GM21381 (cell line): Measurements from ENCODE around the gene PSME3IP1.

Source experiments
- ATAC-seq: cut with Tn5 transposase; IDR thresholded peaks from one replicate; pipeline ENCODE4 v1.9.1; 2021; ENCODE audit warnings: mild to moderate bottlenecking, moderate library complexity; ENCODE audit not compliant: unreplicated experiment

PSME3IP1 gene

DNA sequence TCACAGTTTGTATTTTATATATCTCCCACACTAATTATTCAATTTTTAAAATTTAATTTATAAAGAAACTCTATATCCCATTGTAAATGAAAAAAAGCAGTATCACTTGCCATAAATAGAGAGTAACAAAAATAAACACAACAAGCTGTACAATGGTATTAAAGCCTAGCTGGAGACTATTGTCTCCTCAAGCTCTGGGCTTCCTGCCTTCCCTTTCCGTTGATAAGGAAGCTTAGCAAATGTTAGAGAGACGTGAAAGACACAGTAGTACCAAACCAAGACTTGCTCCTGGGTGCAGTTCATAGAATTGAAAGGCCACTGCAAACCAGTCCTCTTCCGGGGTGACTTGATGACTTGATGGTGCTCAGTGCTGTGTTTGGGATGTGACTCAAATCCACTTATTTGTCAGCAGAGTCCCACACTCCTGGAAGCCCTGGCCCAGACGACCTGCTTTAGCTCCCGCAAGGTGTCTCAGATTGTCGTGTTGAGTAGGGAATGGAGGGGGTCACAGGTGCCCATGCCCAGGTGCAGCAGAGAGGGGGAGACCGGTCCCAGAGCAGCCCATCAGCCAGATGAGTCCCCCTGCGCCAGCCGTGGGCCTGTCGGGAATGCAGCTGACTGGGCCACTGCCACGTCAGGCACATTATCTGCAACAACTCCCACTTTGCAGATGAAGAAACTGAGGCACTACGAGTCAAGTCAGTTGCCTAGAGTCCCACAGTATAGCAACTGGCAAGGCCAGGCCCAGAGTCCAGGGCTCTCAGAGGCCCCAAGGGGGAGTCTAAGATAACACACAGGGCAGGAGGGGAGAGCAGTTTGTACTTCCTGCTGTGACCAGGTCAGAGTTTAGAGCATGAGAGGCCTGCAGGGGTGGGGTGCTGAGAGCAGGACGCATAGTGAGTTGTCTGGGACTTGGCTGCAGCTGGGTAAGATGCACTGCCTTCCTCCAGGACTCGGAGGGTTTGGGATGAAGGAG lies 40.5 kb downstream of the PSME3IP1 start:
- no peak for ATAC-seq

DNA sequence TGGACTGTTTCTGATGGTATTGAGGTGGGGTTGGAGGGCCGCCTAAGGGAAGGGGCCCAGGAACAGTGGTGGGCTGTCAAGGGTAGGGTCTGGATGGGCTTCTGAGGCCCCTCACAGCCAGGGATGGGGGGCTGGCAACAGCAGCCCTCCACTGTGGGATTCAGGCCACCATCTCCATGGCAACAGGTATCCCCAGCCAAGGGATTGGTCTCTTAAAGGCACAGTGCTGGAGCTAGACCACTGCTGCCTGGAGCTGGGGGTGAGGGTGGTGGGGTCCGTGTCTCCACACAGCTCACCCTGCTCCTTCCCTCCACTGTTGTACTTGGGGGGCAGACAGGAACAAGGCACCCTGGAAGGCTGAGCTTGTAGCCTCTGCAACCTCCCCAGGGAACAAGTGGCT lies 41.8 kb downstream of the PSME3IP1 start:
- ATAC-seq: no peak

DNA sequence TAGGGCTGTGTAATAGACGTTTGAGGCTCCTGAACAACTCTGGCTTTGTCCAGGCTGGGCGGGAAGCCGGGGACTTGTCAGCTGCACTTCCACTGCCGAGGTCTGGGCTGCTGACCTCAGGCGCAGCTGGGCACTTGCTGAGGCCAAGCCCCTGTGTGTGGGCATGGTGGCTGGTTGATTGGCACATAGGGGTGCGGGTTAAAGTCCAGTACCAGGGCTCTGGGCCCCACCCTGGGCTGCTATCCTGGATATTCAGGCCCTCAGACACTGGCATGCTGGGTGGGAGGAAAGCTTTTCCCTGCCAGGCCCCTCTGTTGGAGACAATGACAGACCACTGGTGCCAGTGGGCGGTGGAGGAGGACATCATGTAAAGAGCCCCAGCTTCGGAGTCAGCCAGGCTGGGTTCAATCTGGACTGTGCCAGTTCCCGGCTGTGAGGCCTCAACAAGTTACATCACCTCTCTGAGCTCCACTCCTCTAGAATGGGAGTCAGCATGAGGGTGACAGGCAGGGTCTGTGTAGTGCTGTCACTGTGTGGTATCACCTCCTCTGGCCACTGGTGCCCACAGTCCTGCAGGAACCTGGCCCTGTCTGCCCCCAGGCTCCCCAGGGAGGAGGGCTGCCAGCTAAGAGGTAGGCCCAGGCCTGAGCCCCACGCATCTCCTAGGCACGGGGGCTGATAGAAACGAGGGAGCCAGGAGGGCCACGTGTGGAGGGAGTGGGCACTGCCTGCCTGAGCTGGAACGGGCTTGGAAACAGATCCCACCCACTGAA lies 42.5 kb downstream of the PSME3IP1 start:
- ATAC-seq: no peak

DNA sequence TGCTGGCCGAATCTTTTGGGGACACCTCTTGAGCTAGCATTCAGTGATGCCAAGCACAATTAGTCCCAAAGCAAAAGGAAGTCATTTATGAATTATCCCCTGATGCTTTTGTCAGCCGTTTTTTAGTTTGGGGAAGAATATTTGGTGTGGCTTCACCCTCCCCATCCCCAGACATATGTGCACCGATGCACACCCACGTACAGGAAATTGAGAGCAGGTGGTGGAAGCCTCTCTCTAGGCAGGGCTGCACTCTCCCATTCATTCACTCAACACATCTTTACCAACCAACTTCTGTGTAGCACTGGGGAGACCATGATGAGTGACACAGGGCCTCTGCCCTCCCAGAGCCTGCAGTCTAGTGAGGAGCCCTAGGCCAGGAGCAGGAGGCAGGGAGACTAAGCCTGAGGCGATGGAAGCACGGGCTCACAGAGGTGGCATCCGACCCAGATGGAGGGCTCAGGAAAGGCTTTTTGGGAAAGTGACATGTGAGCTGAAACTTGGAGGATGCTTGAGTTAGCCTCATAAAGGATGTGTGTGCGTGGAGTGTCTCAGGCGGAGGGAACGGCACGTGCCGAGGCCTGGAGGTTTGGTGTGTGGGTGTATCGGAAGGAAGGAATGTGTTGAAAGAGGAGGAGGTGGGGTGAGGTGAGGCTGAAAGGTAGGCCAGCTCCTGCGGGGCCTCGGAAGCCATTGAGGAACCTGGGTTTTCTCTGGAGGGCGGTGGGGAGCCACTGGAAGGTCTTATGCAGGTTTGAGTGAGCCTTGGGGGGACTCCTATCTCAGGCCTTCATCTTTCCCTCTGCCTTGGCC lies 43.8 kb downstream of the PSME3IP1 start:
- no peak for ATAC-seq

- ATAC-seq: no peak
Observed at GRCh38 chr16:57140931-57141668, 44.7 kb downstream of the PSME3IP1 start.

- ATAC-seq: no peak
Observed at GRCh38 chr16:57138281-57138935, 47.4 kb downstream of the PSME3IP1 start.

- ATAC-seq: no peak
Observed at GRCh38 chr16:57137566-57138273, 48.1 kb downstream of the PSME3IP1 start.

DNA sequence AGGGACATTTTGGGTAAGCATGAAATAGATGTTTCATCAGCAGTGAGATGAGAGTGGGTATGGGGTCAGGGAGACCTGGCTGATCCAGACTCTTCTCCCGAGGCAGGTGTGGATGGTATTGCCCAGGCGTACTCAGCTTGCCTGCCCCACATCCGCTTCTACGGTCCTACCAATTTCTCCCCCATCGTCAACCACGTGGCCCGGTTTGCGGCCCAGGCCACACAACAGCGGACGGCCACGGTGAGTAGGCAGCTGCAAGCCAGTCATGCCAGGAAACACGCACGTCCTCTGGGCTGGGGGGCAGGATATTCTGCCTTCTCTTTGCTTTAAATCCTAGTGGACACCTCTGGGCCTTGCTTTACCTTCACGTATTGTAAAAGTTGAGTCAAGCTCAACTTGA lies 48.8 kb downstream of the PSME3IP1 start:
- no peak for ATAC-seq

GRCh38 chr16:57134982-57135381 lies 50.9 kb downstream of the PSME3IP1 start:
- ATAC-seq: no peak

DNA sequence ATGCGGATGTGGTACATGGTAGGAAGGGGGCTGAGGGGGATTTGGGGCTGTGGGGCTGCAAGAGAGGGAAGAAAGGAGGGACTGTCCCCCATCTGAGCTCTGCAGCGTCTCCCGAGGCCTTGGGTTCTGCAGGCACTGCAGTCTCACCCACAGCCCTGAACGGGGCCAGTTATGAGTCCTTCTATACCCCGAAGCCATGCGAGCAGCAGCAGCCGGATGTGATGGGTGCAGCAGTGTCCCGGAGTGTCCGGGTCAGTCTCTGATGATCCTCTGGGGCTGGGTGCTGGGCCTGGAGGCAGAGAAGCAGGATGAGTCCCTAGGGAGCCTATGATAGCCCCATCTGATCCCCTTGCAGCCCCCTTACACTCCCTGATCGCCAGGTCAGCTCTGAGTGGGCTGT lies 52.0 kb downstream of the PSME3IP1 start:
- ATAC-seq: no peak

- no peak for ATAC-seq
Observed at GRCh38 chr16:57133031-57133430, 52.8 kb downstream of the PSME3IP1 start.

- no peak for ATAC-seq
Observed at GRCh38 chr16:57132470-57132869, 53.4 kb downstream of the PSME3IP1 start.

GRCh38 chr16:57131351-57131970 lies 54.4 kb downstream of the PSME3IP1 start:
- ATAC-seq: no peak

DNA sequence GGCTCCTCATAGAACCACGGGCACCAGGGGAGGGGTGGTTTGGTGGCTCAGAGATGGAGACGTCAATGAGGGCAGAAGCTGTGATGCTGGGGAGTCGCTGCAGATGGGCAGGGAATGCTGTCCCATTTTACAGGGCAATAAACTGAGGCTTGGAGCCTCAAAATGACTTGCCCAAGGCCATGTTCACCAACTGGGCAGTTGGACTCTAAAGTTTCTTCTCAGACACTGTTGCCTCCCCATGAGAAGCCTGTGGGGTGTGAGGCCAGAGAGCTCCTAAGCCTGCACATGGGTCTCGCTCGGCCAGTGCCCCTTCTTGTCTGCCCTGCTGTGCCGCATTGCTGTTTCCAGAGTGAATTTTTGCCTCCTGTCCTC lies 54.9 kb downstream of the PSME3IP1 start:
- no peak for ATAC-seq

DNA sequence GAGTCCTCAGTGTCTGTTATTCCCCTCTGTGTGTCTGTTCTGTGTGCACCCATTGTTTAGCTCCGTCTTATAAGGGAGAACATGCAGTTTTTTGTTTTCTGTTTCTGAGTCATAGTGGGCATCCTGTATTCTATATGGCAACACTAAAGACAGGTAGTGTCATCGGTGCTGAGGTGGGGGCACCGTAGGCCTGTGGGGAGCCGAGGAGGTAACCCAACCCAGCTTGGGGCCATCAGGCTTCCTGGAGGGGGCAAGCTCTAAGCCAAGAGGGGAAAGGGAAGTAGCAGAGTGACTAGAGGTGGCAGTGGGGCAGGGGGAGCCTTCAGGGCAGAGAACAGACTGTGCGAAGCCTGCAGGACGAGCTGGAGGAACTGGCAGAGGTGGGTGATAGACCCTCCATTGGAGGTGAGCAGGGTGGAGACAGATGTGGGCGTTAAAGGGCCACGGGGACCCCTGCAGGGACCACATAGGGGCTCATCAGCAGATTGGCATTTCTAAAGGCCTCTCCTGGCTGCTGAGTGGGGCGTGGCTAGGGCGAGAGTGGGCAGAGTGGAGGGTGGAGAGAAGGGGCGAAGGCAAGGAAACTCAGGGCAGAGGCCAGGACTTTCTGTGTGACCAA lies 57.0 kb downstream of the PSME3IP1 start:
- ATAC-seq: no peak

- no peak for ATAC-seq
Observed at GRCh38 chr16:57127836-57128235, 58.0 kb downstream of the PSME3IP1 start.

DNA sequence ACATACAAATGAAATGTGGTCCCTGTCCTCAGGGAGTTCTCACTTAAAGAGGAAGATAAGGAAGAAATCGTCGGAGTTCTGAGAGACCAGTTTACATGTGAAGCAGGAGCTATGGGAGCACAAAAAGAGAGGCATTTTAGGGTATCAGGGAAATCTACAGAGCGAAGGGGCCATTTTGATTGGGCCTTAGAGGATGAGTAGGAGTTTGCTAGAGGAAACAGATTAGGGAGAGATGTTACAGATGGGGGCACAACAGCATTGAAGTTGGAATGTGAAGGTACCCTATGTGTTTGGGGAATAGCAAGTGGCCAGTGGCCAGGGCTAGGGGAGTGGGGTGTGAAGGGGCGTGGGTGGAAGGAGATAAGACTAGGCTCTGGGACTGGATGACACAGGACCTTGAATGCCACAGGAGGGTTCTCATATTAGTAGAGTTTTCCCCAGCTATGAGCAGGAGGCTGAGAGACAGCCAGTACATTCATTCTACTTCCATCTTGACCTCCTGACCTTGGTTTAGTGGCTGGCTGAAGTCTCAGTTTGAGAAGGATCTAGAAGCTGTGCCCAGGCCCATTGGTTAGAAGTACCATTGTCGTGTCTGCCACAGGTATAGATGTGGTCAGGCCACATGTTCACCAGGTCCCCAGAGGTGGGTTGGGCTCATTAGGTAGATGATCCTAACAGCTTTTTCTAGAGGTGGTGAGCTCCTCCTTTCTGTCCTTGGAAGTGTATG lies 58.6 kb downstream of the PSME3IP1 start:
- ATAC-seq: no peak

GRCh38 chr16:57126411-57126810 lies 59.4 kb downstream of the PSME3IP1 start:
- no peak for ATAC-seq
